CD14-positive monocyte (primary cell): ENCODE measurements around the gene SFT2D2. TPM values are rescaled to one million over a fixed set of nuclear protein-coding genes. Genes with fewer than 3 reads are reported as not detected.

ENCODE experiments used
- DNase-seq, 3 donors: peaks; one replicate each; pipeline ENCODE4 v3.0.0-alpha.2; 2011 to 2022
- H2AFZ ChIP-seq: 2 replicates; pipeline ENCODE4 v1.6.0; 2012; ENCODE audit warnings: mild to moderate bottlenecking, low read depth, low read length, inconsistent platforms; ENCODE audit not compliant: insufficient read depth, poor library complexity, severe bottlenecking
- H3K27ac ChIP-seq, 2 donors: 1 replicate in 1 of 2; 2 replicates in 1 of 2; pipeline ENCODE4 v1.5.1; 2012 to 2013; ENCODE audit warnings: low read length in 2 of 2, control low read depth in 1 of 2, inconsistent platforms in 1 of 2, low read depth in 1 of 2, mild to moderate bottlenecking in 1 of 2
- H3K27me3 ChIP-seq, 2 donors: one replicate each; pipeline versions ENCODE4 v1.6.0 to v1.6.1; 2011 to 2013; ENCODE audit warnings: low read length in 2 of 2; ENCODE audit not compliant: control insufficient read depth in 2 of 2, insufficient read depth in 2 of 2
- H3K36me3 ChIP-seq, 2 donors: replicated peaks in 1 of 2; 1 replicate in 1 of 2; 2 replicates in 1 of 2; pipeline versions ENCODE4 v1.5.1 to v1.6.1; 2012 to 2013; ENCODE audit warnings: low read length in 2 of 2, control low read depth in 1 of 2, inconsistent platforms in 1 of 2, mild to moderate bottlenecking in 1 of 2; ENCODE audit not compliant: insufficient read depth in 2 of 2, control insufficient read depth in 1 of 2
- H3K4me1 ChIP-seq, 2 donors: 1 replicate in 1 of 2; 2 replicates in 1 of 2; pipeline versions ENCODE4 v1.5.1 to v1.6.1; 2012 to 2013; ENCODE audit warnings: low read length in 2 of 2, control low read depth in 1 of 2, inconsistent platforms in 1 of 2, mild to moderate bottlenecking in 1 of 2, moderate library complexity in 1 of 2; ENCODE audit not compliant: insufficient read depth in 2 of 2, control insufficient read depth in 1 of 2
- H3K4me2 ChIP-seq: replicated peaks from 2 replicates; pipeline ENCODE3; 2012; ENCODE audit warnings: low read length, moderate library complexity, mild to moderate bottlenecking; ENCODE audit not compliant: poor library complexity, severe bottlenecking; ENCODE audit errors: extremely low read depth
- H3K4me3 ChIP-seq, 3 experiments: fragments of 200-600 bp in 1 of 3; sonication (generic) in 1 of 3; replicated peaks in 1 of 3; 1 replicate in 2 of 3; 2 replicates in 1 of 3; pipeline ENCODE4 v1.5.1; 2011 to 2013; ENCODE audit warnings: low read length in 3 of 3, mild to moderate bottlenecking in 3 of 3, control low read depth in 2 of 3, low read depth in 2 of 3, inconsistent platforms in 1 of 3, moderate library complexity in 1 of 3
- H3K79me2 ChIP-seq: 2 replicates; pipeline ENCODE4 v1.6.0; 2012; ENCODE audit warnings: mild to moderate bottlenecking, control low read depth, inconsistent platforms, low read length, moderate library complexity; ENCODE audit not compliant: insufficient read depth
- H3K9ac ChIP-seq: 2 replicates; pipeline ENCODE4 v1.6.0; 2017; ENCODE audit warnings: low read length, mild to moderate bottlenecking; ENCODE audit not compliant: insufficient read depth, poor library complexity, severe bottlenecking
- H3K9me3 ChIP-seq, 2 donors: replicated peaks in 1 of 2; 1 replicate in 1 of 2; 2 replicates in 1 of 2; pipeline versions ENCODE4 v1.5.1 to v1.6.1; 2012 to 2013; ENCODE audit warnings: low read length in 2 of 2, control low read depth in 1 of 2; ENCODE audit not compliant: control insufficient read depth in 1 of 2, insufficient read depth in 1 of 2
- H4K20me1 ChIP-seq: 2 replicates; pipeline ENCODE4 v1.6.0; 2012; ENCODE audit warnings: mild to moderate bottlenecking, low read length, control low read depth, moderate library complexity; ENCODE audit not compliant: insufficient read depth
- H3K27ac Mint-ChIP-seq, 7 donors: one replicate each; pipeline ENCODE4 v1.8.0; 2020; ENCODE audit warnings: mild to moderate bottlenecking in 7 of 7, mixed read lengths in 7 of 7, moderate library complexity in 6 of 7, inconsistent platforms in 2 of 7
- H3K27me3 Mint-ChIP-seq, 3 donors: one replicate each; pipeline ENCODE4 v1.8.0; 2021 to 2022; ENCODE audit warnings: low read depth in 3 of 3, mild to moderate bottlenecking in 3 of 3, mixed read lengths in 3 of 3, moderate library complexity in 3 of 3, inconsistent platforms in 1 of 3
- H3K36me3 Mint-ChIP-seq, 2 donors: one replicate each; pipeline ENCODE4 v1.8.0; 2020; ENCODE audit warnings: mixed read lengths in 2 of 2, inconsistent platforms in 1 of 2, mild to moderate bottlenecking in 1 of 2
- H3K4me1 Mint-ChIP-seq: one replicate; pipeline ENCODE4 v1.8.0; 2020; ENCODE audit warnings: mild to moderate bottlenecking, mixed read lengths
- H3K4me3 Mint-ChIP-seq, 2 donors: one replicate each; pipeline ENCODE4 v1.8.0; 2020; ENCODE audit warnings: mild to moderate bottlenecking in 2 of 2, mixed read lengths in 2 of 2, moderate library complexity in 1 of 2
- H3K9me3 Mint-ChIP-seq, 7 donors: one replicate each; pipeline ENCODE4 v1.8.0; 2020 to 2022; ENCODE audit warnings: mixed read lengths in 7 of 7, mild to moderate bottlenecking in 6 of 7, moderate library complexity in 6 of 7, inconsistent platforms in 2 of 7
- CTCF ChIP-seq: fragments of 200-600 bp; IDR thresholded peaks from one replicate; pipeline ENCODE4 v1.8.0; 2022; ENCODE audit warnings: antibody characterized with exemption, mild to moderate bottlenecking
- WGBS: methylation state at CpG from one replicate; pipeline ENCODE4 v1.1.5; 2013; ENCODE audit warnings: missing lambda C conversion rate; ENCODE audit not compliant: insufficient coverage; 5-methylcytosine and 5-hydroxymethylcytosine counted together
- intact Hi-C, 2 donors: fragments of 100-400 bp; cut with micrococcal nuclease; formaldehyde crosslinking; loops; one replicate each; pipeline versions ENCODE4 v1.15.0 to v1.15.1; 2023
- polyA plus RNA-seq, 3 donors: library from polyadenylated mRNA; depleted of rRNA in 1 of 3; unstranded in 2 of 3; stranded (reverse) in 1 of 3; fragments of 300-500 nt in 2 of 3; fragments of >200 nt in 1 of 3; fragmentation: Illumina TruSeq in 2 of 3; gene quantifications; 1 replicate in 2 of 3; 2 replicates in 1 of 3; pipeline ENCODE4 v1.2.3, GENCODE V29; 2012 to 2021

Gene SFT2D2
- polyA plus RNA-seq, 3 donors, result 23.7 to 46.6 (median 34.9) TPM

GRCh38 chr1:168243636-168244212 is 17.9 kb downstream of the SFT2D2 start:
- Histone ChIP-seq H4K20me1 (peaks cover 99% of the 10 kb centered on the region), H3K4me1 (no peaks in the 10 kb centered on the region), H3K4me3 (no peak overlapping the region), H3K36me3 (peaks cover 78 to 93% of the 10 kb centered on the region in 2 donors), H2AFZ (no peak overlapping the region), H3K4me2 (no peak overlapping the region), H3K9me3 (no peaks in the 10 kb centered on the region), H3K27ac (peak overlapping the region in 1 of 2 donors; percentile 26), H3K79me2 (peaks cover 45% of the 10 kb centered on the region), H3K9ac (no peak overlapping the region), H3K27me3 (no peaks in the 10 kb centered on the region)
- H3K4me1 Mint-ChIP-seq, result peaks cover 9% of the 10 kb centered on the region
- H3K9me3 Mint-ChIP-seq, result no peaks in the 10 kb centered on the region
- H3K27ac Mint-ChIP-seq, result peak overlapping the region in 1 of 7 donors; percentile 67
- H3K36me3 Mint-ChIP-seq, result peaks cover 91 to 97% of the 10 kb centered on the region in 2 donors
- TF ChIP-seq CTCF, result no peak
- H3K27me3 Mint-ChIP-seq, result no peaks in the 10 kb centered on the region
- no peak for DNase-seq
- peak overlapping the region in 1 of 2 donors; percentile 25 for H3K4me3 Mint-ChIP-seq
- 82% methylated on average over 3 of the region's 3 CpGs for WGBS
- intact Hi-C loops, result no loop called here

- Histone ChIP-seq H4K20me1 (peaks cover 96% of the 10 kb centered on the region), H3K27ac (peak overlapping the region in 1 of 2 donors; percentile 9), H2AFZ (no peak overlapping the region), H3K4me3 (no peak overlapping the region), H3K9ac (no peak overlapping the region), H3K27me3 (no peaks in the 10 kb centered on the region), H3K36me3 (peaks cover 76 to 90% of the 10 kb centered on the region in 2 donors), H3K4me2 (no peak overlapping the region), H3K9me3 (no peaks in the 10 kb centered on the region), H3K4me1 (no peaks in the 10 kb centered on the region), H3K79me2 (peaks cover 55% of the 10 kb centered on the region)
- Mint-ChIP-seq H3K4me1 (peaks cover 9% of the 10 kb centered on the region), H3K9me3 (no peaks in the 10 kb centered on the region), H3K27ac (peak overlapping the region in 2 of 7 donors; percentile 49 to 52), H3K27me3 (no peaks in the 10 kb centered on the region), H3K36me3 (peaks cover 89 to 98% of the 10 kb centered on the region in 2 donors), H3K4me3 (no peak overlapping the region)
- DNase-seq, result no peak
- no CpG with 5 or more reads among the region's 3 CpGs for WGBS
- intact Hi-C loops, result no loop called here
- no peak for TF ChIP-seq CTCF
Observed at GRCh38 chr1:168245042-168245441, 19.2 kb downstream of the SFT2D2 start.
